Stimulated activated CD8-positive, alpha-beta memory T cell treated with anti-CD3 and anti-CD28 coated beads, Interleukin-15, amount 100 ng/mL, for 1 hour (primary cell): ENCODE data around the gene LIF.
"Not testable (repeated sequence)": the region's sequence is repeated elsewhere in the genome, so short reads cannot be mapped to it uniquely, and the experiment has no call there.

Experiments used
- DNase-seq: peaks from one replicate; pipeline ENCODE4 v3.0.0-alpha.2; 2020; ENCODE audit warnings: low read depth

The LIF gene

DNA sequence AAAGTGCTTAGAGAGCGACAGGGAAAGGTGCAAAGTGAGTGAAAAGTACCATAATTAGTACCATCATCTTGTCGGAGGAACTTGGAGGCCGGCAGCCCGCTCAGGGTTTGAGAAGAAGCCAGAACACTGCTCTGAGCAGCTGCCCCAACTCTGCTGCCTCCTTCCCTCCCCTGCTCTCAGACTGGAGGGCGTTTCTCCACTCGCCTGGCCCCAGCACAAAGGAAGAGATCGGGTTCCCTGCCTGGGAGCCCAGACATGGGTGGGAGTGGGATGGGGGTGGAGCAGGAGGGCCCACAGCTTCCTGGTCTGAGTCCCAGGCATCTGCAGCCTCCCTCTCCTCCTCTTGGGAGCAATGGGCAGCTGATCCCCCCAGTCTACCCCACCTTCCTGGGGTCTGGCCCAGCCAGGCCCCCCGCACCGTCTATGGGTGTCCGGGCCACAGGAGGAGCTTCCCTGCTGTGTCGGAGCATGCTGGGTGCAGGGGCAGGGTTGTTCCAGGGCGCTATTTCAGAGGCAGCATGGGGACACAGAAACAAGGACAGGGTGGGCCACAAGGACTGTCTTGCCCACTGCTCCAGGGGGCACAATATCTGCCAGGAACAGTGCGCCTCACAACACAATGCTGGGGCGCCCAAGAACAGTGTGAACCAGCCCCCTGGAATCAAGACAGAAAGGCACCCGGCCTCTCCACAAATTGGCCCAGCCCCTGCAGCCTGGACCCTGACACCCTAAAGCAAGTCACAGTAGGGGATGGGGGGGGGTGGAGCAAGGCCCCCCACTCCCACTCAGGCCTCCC lies 4.8 kb downstream of the LIF start:
- no peak for DNase-seq

- no peak for DNase-seq
These were observed 5.8 kb downstream of the LIF start for GRCh38 chr22:30240541-30241417.

- DNase-seq, result no peak
These were observed 6.8 kb downstream of the LIF start for GRCh38 chr22:30239488-30240405.

GRCh38 chr22:30238661-30239487 lies 7.7 kb downstream of the LIF start:
- no peak for DNase-seq

- no peak for DNase-seq
These were observed 8.4 kb downstream of the LIF start for GRCh38 chr22:30238136-30238535.

DNA sequence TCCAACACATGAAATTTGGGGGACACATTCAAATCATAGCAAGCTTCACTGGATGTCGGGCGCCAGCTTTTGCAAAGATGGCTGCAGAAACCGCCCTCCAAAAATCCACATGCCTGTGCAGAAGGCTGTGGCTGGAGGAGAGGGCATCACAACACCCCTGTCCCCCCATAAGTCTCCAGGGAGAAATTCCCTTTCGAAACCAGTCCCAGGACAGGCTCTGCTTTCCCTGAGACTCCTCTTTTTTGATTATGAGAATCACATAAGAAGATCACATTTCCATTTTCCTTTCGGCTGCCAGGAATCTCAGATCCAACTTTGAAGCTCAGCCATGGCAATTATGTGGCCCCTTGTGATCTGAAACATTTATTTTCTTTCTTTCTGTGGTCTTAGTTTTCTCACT lies 9.7 kb downstream of the LIF start:
- DNase-seq, result no peak

DNA sequence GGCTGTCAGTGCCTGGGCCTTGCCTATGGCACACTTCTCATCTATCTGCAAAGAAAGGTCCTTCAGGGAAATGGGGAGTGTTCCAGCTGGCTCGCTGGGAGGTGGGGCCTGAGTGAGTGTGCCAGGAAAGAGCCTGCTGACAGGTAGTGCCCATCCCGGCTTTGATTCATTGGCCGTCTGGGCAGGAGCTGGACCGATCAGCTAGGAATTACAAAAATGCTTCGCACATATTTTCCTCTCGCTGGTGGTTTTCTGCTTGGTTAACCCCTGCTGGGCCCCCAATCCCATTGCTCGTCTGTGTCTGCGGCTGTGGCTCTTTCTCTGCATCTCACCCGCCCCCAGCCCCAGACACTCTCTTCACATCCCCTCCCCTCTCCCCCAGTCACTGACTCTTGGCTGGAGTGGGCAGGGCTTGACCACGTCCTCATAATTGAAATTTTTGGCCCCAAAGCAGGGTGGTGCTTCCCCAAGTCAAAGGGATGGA lies 10.8 kb downstream of the LIF start:
- no peak for DNase-seq

GRCh38 chr22:30234786-30235470 lies 11.6 kb downstream of the LIF start:
- DNase-seq, result no peak

GRCh38 chr22:30234325-30234724 lies 12.2 kb downstream of the LIF start:
- DNase-seq, result not testable (repeated sequence)

- DNase-seq, result no peak
These were observed 13.0 kb downstream of the LIF start for GRCh38 chr22:30233582-30233981.

- no peak for DNase-seq
These were observed 13.8 kb downstream of the LIF start for GRCh38 chr22:30232716-30233218.

DNA sequence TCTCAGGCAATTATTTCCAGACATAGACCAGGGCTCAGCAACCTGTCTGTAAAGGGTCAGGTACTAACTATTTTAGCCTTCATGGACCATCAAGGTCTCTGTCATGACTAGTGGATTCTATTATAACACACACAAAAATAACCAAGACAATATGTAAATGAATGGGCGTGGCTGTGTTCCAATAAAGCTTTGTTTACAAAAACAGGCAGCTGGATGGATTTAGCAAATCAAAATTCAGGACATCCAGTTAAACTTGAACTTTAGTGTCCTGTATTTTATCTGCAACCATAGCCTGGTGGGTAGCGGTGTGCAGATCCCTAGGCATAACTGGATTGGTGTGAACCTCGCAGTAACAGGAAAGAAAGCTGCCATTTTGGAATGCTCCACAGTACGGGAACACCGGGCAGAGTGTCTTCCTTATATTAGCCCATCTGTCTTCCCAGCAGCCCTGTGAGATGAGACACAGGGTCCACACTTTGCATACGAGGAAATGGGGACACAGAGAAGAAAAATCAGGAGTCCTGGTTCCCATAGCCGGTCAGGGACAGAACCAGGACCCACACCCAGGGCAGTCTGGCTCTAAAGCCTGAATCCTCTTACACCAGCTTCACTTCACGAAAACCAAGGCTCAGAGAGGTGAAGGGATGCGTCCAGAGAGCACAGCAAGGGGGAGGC lies 15.6 kb downstream of the LIF start:
- no peak for DNase-seq

- DNase-seq, result no peak
These were observed 16.2 kb downstream of the LIF start for GRCh38 chr22:30230330-30230729.

GRCh38 chr22:30228509-30229359 lies 17.8 kb downstream of the LIF start:
- DNase-seq, result no peak

- DNase-seq, result no peak
These were observed 18.9 kb downstream of the LIF start for GRCh38 chr22:30227438-30228228.

DNA sequence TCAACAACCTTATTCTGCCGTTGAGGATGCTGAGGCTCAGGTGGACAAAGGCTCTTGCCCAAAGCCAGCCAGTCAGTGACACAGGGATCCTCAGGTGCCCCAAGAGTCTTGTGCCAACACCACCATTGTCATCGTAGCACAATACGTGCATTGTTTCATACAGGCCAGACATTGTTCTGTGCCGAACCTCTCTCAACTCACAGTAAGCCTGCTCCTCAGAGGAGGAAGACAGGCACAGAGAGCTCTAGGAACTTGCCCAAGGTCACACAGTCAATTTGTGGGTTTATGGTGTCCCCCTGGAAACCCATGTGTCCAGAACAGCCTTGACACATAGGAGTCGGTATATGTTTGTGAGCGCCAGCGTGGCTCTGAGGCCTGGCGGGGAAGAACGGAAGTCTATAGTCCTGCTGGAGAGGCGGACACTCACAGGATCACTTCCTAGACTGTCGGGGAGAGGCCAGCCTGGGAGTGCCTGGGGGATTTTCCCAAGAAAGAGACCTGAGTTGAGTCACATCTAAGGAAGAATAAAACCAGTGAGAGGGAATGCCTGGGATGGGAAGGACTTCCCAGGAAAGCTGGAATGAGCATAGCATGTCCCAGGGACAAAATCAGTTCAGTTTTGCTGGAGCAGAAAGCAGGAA lies 20.2 kb downstream of the LIF start:
- DNase-seq, result no peak

DNA sequence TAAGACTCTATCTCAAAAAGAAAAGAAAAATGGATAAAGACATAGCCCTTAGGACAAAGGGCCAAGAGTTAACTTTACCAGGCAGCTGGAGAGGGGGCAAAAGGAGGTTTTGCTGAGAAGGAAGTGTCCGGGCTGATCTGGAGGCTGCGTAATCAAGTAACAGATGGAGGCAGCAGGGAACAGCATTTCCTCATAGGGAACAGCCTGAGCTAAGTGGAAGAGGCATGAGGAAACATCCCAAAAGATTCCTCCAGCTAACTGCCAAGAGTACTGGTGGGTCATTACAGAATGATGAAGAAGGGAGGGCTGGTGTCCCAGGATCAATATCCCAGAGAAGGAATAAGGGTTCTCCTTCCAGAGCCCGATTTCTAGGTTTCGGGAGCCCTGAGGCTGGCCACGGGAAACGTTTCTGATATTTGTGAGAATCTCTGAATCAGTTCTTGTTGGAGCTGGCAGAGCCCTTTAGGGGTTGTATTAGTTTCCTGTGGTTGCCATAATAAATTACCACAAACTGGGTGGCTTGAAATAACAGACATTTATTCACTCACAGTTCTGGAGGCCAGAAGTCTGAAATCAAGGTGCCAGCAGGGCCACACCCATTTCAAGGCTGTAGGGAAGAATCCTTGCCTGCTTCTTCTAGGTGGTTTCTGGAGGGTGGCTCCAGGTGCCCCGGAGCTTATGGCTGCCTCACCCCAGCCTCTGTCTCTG lies 21.2 kb downstream of the LIF start:
- no peak for DNase-seq
